NCI-H1092 treated with DMSO at 0.1 percent for 48 hours (cell line): ENCODE measurements around the gene HOXB13.
"Not testable (repeated sequence)": the region's sequence is repeated elsewhere in the genome, so short reads cannot be mapped to it uniquely, and the experiment has no call there.

Experiments used
- DNase-seq: peaks from one replicate; lab custom pipeline; 2025; lab: John Stamatoyannopoulos, UW

Gene HOXB13

GRCh38 chr17:48726114-48726915 lies 2.2 kb downstream of the HOXB13 start:
- DNase-seq, result no peak

- no peak for DNase-seq
These were observed 3.1 kb downstream of the HOXB13 start for GRCh38 chr17:48725288-48726064.

- DNase-seq, result no peak
These were observed 3.6 kb downstream of the HOXB13 start for GRCh38 chr17:48725004-48725287.

GRCh38 chr17:48724251-48725003 lies 4.1 kb downstream of the HOXB13 start:
- DNase-seq, result peak; percentile 59

GRCh38 chr17:48723423-48724250 lies 4.9 kb downstream of the HOXB13 start:
- no peak for DNase-seq

- no peak for DNase-seq
These were observed 5.6 kb downstream of the HOXB13 start, which contains the start of gene PRAC2 for GRCh38 chr17:48722915-48723422. Gene PRAC2, plus strand, starts transcription at chr17:48723185. Its CDS starts 1,226 bp downstream, at chr17:48724411.

- no peak for DNase-seq
These were observed 6.2 kb downstream of the HOXB13 start, which contains the start of gene PRAC1 for GRCh38 chr17:48722201-48722907. Gene PRAC1, minus strand, starts transcription at chr17:48722518. Its CDS starts 126 bp downstream, at chr17:48722392.

GRCh38 chr17:48721009-48721402 lies 7.5 kb downstream of the HOXB13 start:
- no peak for DNase-seq

- no peak for DNase-seq
These were observed 8.1 kb downstream of the HOXB13 start for GRCh38 chr17:48720266-48721008.

- no peak for DNase-seq
These were observed 8.8 kb downstream of the HOXB13 start for GRCh38 chr17:48719642-48720265.

- DNase-seq, result no peak
These were observed 9.5 kb downstream of the HOXB13 start for GRCh38 chr17:48718761-48719641.

- DNase-seq, result no peak
These were observed 10.3 kb downstream of the HOXB13 start for GRCh38 chr17:48718227-48718760.

- DNase-seq, result no peak
These were observed 11.0 kb downstream of the HOXB13 start for GRCh38 chr17:48717367-48718226.

- DNase-seq, result not testable (repeated sequence)
These were observed 12.0 kb downstream of the HOXB13 start for GRCh38 chr17:48716549-48716948.

GRCh38 chr17:48715496-48716399 lies 12.8 kb downstream of the HOXB13 start:
- no peak for DNase-seq

GRCh38 chr17:48711128-48711527 lies 17.4 kb downstream of the HOXB13 start:
- DNase-seq, result no peak
